Measurements from ENCODE around the gene DENND6B.

DENND6B gene

DNA sequence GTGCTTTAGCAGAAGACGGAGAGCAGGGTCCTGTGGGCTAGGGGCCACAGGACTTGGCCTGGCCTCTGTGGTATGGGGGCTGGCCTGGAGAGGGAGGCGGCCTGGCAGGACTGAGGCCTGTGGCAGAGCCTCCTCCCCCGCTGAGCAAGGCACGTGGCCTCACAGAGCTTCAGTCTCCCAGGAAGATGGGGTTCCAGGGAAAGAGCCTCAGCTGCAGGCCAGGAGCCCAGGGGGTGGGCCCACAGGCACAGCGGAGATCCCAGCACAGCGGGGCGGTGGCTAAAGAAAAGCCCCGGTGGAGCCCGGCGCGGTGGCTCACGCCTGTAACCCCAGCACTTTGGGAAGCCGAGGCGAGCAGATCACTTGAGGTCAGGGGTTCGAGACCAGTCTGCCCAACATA lies 67.5 kb downstream of the DENND6B start:
- no peak for TF ChIP-seq BACH2 (CRISPR knock-in tag; IDR thresholded peaks at IDR 0.05; ENCODE audit: borderline replicate concordance)
- no peak for TF ChIP-seq OSR1 (CRISPR knock-in tag; IDR thresholded peaks at IDR 0.05)
- no peak for TF ChIP-seq ZFP3 (CRISPR knock-in tag; IDR thresholded peaks at IDR 0.05)
- TF ChIP-seq ZNF70 (CRISPR knock-in tag; IDR thresholded peaks at IDR 0.05): no peak
- no peak for TF ChIP-seq ISL1 (CRISPR knock-in tag; IDR thresholded peaks at IDR 0.05)
- no peak for TF ChIP-seq CSRNP3 (CRISPR knock-in tag; IDR thresholded peaks at IDR 0.05)
- no peak for TF ChIP-seq TCF4 (CRISPR knock-in tag; IDR thresholded peaks at IDR 0.05; ENCODE audit: borderline replicate concordance)
- no peak for TF ChIP-seq CSDC2 (CRISPR knock-in tag; IDR thresholded peaks at IDR 0.05)
- TF ChIP-seq ZNF565 (CRISPR knock-in tag; conservative IDR thresholded peaks at IDR 0.05; ENCODE audit: low read depth): no peak
- TF ChIP-seq, protein P1, sequence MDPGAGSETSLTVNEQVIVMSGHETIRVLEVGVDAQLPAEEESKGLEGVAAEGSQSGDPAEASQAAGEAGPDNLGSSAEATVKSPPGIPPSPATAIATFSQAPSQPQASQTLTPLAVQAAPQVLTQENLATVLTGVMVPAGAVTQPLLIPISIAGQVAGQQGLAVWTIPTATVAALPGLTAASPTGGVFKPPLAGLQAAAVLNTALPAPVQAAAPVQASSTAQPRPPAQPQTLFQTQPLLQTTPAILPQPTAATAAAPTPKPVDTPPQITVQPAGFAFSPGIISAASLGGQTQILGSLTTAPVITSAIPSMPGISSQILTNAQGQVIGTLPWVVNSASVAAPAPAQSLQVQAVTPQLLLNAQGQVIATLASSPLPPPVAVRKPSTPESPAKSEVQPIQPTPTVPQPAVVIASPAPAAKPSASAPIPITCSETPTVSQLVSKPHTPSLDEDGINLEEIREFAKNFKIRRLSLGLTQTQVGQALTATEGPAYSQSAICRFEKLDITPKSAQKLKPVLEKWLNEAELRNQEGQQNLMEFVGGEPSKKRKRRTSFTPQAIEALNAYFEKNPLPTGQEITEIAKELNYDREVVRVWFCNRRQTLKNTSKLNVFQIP (CRISPR knock-in tag; IDR thresholded peaks at IDR 0.05; ENCODE audit: borderline replicate concordance, low read depth): no peak
- TF ChIP-seq TOX (CRISPR knock-in tag; IDR thresholded peaks at IDR 0.05; ENCODE audit: borderline replicate concordance): no peak
- TF ChIP-seq ZC3H10 (CRISPR knock-in tag; IDR thresholded peaks at IDR 0.05): no peak
- no peak for TF ChIP-seq ZFP30 (CRISPR knock-in tag; IDR thresholded peaks at IDR 0.05)
- TF ChIP-seq CREB5 (CRISPR knock-in tag; IDR thresholded peaks at IDR 0.05; ENCODE audit: low read depth): no peak
- TF ChIP-seq ZNF8 (CRISPR knock-in tag; IDR thresholded peaks at IDR 0.05): no peak
- no peak for ATAC-seq
